Retinal pigment epithelial cell (primary cell): ENCODE data around the gene LOXHD1.

Source experiments
- DNase-seq: peaks from one replicate; pipeline ENCODE4 v3.0.0-alpha.2; 2010; ENCODE audit warnings: low read depth
- H3K4me3 ChIP-seq: 2 replicates; pipeline ENCODE4 v1.5.1; 2011; ENCODE audit warnings: mild to moderate bottlenecking, low read length, control low read depth, moderate library complexity
- TF ChIP-seq, protein P1 (sequence below): conservative IDR thresholded peaks from 2 replicates; pipeline ENCODE4 v1.5.1; 2011; ENCODE audit warnings: low read depth, low read length, control low read depth, inconsistent platforms

LOXHD1 gene

GRCh38 chr18:46680784-46681695 is 24.0 kb upstream of the LOXHD1 start:
- no peak for DNase-seq
- TF ChIP-seq, protein P1, sequence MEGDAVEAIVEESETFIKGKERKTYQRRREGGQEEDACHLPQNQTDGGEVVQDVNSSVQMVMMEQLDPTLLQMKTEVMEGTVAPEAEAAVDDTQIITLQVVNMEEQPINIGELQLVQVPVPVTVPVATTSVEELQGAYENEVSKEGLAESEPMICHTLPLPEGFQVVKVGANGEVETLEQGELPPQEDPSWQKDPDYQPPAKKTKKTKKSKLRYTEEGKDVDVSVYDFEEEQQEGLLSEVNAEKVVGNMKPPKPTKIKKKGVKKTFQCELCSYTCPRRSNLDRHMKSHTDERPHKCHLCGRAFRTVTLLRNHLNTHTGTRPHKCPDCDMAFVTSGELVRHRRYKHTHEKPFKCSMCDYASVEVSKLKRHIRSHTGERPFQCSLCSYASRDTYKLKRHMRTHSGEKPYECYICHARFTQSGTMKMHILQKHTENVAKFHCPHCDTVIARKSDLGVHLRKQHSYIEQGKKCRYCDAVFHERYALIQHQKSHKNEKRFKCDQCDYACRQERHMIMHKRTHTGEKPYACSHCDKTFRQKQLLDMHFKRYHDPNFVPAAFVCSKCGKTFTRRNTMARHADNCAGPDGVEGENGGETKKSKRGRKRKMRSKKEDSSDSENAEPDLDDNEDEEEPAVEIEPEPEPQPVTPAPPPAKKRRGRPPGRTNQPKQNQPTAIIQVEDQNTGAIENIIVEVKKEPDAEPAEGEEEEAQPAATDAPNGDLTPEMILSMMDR, result no peak
- no peak overlapping the region for H3K4me3 ChIP-seq

- no peak overlapping the region for H3K4me3 ChIP-seq
- TF ChIP-seq, protein P1, result no peak
- DNase-seq, result no peak
These were observed 23.0 kb upstream of the LOXHD1 start for GRCh38 chr18:46679846-46680598.

- TF ChIP-seq, protein P1, result no peak
- no peak for DNase-seq
- no peak overlapping the region for H3K4me3 ChIP-seq
These were observed 21.9 kb upstream of the LOXHD1 start for GRCh38 chr18:46678785-46679399.

DNA sequence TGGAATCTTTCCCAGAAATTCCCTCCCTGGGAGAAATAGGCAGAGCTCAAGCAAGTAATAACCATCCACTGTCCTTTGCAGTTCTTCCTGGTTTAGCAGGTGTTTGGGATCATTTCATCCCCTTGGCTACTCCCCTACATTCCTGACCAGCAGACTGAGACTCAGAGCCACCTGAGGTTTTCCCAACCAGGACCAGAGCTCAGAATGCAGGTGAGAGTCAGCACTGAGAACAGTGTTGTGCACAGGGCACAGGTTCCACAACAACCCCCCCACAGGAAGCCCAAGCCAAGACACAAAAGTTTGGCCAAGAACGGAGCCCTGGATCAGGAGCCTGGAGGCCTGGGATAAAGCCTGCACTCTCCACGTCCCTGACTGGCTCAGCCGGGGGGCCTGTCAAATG is 21.0 kb upstream of the LOXHD1 start:
- DNase-seq, result no peak
- TF ChIP-seq, protein P1, result no peak
- no peak overlapping the region for H3K4me3 ChIP-seq

GRCh38 chr18:46677611-46678010 is 20.6 kb upstream of the LOXHD1 start:
- no peak for DNase-seq
- TF ChIP-seq, protein P1, result peak; percentile 17
- no peak overlapping the region for H3K4me3 ChIP-seq

DNA sequence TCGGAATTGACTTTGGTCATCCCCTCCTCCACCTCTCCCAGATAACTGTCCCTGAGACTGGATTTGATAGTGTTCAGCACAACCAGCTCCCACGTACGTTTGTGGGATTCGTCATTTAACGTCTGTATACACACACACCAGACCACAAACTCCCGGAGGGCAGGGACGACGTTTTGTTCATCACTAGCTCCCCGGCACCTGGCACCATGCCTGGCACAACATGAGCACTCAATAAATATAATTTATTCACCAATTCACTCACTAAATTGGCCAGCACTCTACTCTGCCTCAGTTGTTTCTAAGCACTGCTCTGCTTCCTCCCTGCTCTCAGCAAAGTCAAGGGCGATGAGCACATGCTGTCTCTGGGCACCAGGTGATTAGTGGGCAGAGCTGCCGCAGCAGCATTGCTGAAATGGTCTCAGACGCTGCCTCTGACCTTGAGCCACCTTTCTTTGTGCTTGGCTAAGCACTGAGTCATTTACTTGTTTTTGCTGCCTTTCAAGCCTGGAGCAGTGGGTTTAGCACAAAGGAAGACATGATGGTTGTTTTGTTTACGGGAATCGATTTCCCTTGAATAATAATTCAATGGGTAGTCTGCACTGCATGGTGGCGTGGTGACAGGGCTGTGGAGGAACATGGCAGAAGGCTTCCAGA is 19.3 kb upstream of the LOXHD1 start:
- H3K4me3 ChIP-seq, result no peak overlapping the region
- DNase-seq, result peak; percentile 52
- TF ChIP-seq, protein P1, result no peak
